ENCODE measurements around the gene ATP13A3.

- TF ChIP-seq EZH2 (IDR thresholded peaks at IDR 0.05; ENCODE audit: borderline replicate concordance, low read depth, low read length, poor library complexity, severe bottlenecking) (no peak), CTCF (conservative IDR thresholded peaks at IDR 0.05; ENCODE audit: low read depth, low read length) (no peak)
Measured at GRCh38 chr3:194465246-194465645, 21.6 kb downstream of the ATP13A3 start.
